C4-2B (cell line): ENCODE results near the gene GAK.

ENCODE experiments used
- ZFX ChIP-seq: fragments of 450-650 bp; IDR thresholded peaks from 2 replicates; pipeline ENCODE4 v1.6.1; 2017
- TF ChIP-seq, protein P1 (sequence below): fragments of 450-650 bp; conservative IDR thresholded peaks from 2 replicates; pipeline ENCODE4 v1.5.1; 2017; ENCODE audit warnings: mild to moderate bottlenecking

DNA sequence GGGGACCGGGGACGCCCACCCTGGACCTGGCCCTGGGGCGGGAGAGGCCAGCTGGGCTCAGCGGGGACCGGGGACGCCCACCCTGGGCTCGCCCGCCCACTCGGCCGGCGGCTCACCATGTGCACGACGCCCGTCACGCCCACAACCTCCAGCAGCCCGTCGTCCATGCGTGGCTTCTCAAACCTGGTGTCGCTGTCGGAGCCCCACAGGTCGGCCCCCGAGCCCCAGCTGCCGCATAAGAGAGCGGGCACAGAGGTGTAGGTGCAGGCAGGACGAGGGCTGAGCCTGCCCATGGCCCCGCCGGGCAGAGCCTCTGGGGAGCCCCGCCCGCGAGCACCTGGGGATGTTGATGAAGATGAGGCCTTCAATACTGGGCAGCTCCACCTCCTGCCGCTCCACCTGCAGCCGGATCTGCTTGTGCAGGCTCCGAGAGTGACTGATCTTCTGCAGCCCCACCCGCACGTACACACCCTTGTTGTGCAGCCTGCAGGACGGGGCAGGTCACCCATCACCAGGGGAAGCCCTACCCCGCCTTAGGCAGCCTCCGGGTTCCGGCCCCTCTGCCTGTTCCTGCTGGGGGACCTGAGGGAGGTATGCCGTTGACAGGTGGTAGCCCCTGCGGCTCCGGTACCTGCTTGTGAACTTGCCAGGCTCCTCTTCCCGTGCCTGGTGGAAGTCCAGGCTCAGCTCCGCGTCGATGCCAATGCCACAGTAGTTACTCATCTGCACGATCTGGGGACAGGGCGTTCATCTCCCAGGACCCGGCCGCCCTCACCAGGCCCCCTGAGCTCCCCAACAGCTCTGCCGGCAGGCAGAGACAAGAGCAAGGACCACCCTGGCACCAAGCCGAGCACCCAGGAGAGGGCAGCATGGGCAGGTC lies 29.5 kb upstream of the GAK start:
- TF ChIP-seq, protein P1, sequence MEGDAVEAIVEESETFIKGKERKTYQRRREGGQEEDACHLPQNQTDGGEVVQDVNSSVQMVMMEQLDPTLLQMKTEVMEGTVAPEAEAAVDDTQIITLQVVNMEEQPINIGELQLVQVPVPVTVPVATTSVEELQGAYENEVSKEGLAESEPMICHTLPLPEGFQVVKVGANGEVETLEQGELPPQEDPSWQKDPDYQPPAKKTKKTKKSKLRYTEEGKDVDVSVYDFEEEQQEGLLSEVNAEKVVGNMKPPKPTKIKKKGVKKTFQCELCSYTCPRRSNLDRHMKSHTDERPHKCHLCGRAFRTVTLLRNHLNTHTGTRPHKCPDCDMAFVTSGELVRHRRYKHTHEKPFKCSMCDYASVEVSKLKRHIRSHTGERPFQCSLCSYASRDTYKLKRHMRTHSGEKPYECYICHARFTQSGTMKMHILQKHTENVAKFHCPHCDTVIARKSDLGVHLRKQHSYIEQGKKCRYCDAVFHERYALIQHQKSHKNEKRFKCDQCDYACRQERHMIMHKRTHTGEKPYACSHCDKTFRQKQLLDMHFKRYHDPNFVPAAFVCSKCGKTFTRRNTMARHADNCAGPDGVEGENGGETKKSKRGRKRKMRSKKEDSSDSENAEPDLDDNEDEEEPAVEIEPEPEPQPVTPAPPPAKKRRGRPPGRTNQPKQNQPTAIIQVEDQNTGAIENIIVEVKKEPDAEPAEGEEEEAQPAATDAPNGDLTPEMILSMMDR, result no peak
- no peak for TF ChIP-seq ZFX
